K562 (cell line): ENCODE results near the gene BMP2K. TPM values are rescaled to one million over a fixed set of nuclear protein-coding genes. Genes with fewer than 3 reads are reported as not detected.

ENCODE experiments used
- CBFA2T2 ChIP-seq: fragments of 450-650 bp; conservative IDR thresholded peaks from 2 replicates; pipeline ENCODE4 v1.6.1; 2017; ENCODE audit warnings: mild to moderate bottlenecking
- E2F3 ChIP-seq: fragments of 250-450 bp; sonication (Bioruptor Pico); IDR thresholded peaks from 2 replicates; pipeline ENCODE4 v1.4.0; 2020; ENCODE audit warnings: mild to moderate bottlenecking
- MYNN ChIP-seq, 2 experiments: sonication (generic); formaldehyde crosslinking in 1 of 2; IDR thresholded peaks; 2 replicates each; pipeline versions ENCODE4 v1.5.0 to v1.6.1; 2016 to 2020; ENCODE audit warnings: antibody characterized with exemption in 1 of 2, missing genetic modification reagents in 1 of 2
- PML ChIP-seq: IDR thresholded peaks from 2 replicates; pipeline ENCODE4 v1.6.1; 2012; ENCODE audit warnings: low read length, inconsistent platforms
- PTRF ChIP-seq: fragments of 450-650 bp; IDR thresholded peaks from 2 replicates; pipeline ENCODE4 v1.6.1; 2016; ENCODE audit warnings: mild to moderate bottlenecking, missing genetic modification characterization, missing compliant biosample characterization
- RBM39 ChIP-seq: fragments of 200-400 bp; formaldehyde crosslinking; optimal IDR thresholded peaks from 2 replicates; pipeline ENCODE3; 2018; ENCODE audit warnings: low read depth, low read length
- RCOR1 ChIP-seq, 2 experiments: IDR thresholded peaks; 2 replicates each; pipeline ENCODE4 v1.6.1; 2012; ENCODE audit warnings: low read depth in 2 of 2, low read length in 2 of 2, borderline replicate concordance in 1 of 2, improper control_type of control experiment in 1 of 2
- RUNX1 ChIP-seq: sonication (generic); IDR thresholded peaks from 2 replicates; pipeline ENCODE4 v1.6.1; 2016; ENCODE audit warnings: antibody characterized with exemption, low read depth
- SMAD2 ChIP-seq: fragments of 150-350 bp; IDR thresholded peaks from 2 replicates; pipeline ENCODE4 v1.6.1; 2014; ENCODE audit warnings: low read depth, mild to moderate bottlenecking, low read length
- ZNF175 ChIP-seq: fragments of 200-800 bp; sonication (Bioruptor generic); IDR thresholded peaks from 2 replicates; pipeline ENCODE4 v1.6.1; 2016; ENCODE audit warnings: low read depth, mild to moderate bottlenecking, missing genetic modification characterization, missing compliant biosample characterization
- ZNF239 ChIP-seq: fragments of 250-450 bp; sonication (Bioruptor Pico); IDR thresholded peaks from 2 replicates; pipeline ENCODE4 v1.4.0; 2020; ENCODE audit warnings: mild to moderate bottlenecking
- polyA plus RNA-seq, 8 experiments: library from polyadenylated mRNA; depleted of rRNA in 4 of 8; stranded (reverse) in 5 of 8; unstranded in 3 of 8; fragments of >200 nt; fragmentation: Nextera tagmentation in 2 of 8; fragmentation: Illumina TruSeq in 1 of 8; extraction: Ambion mirVana in 2 of 8; extraction: Trizol in 1 of 8; gene quantifications; 2 replicates each; pipeline versions ENCODE4 v1.2.1 to v1.2.3, GENCODE V29; 2011 to 2014; ENCODE audit warnings: inconsistent platforms in 1 of 8, missing spikeins in 1 of 8
- total RNA-seq, 7 experiments: library from RNA; depleted of rRNA in 6 of 7; stranded (reverse); fragments of >200 nt in 6 of 7; fragmentation: Illumina TruSeq in 2 of 7; extraction: Trizol in 2 of 7; gene quantifications; 2 replicates each; pipeline versions ENCODE4 v1.2.1 to v1.2.3, GENCODE V29; 2011 to 2021; ENCODE audit warnings: low replicate concordance in 1 of 7
- TF ChIP-seq, protein P1 (sequence below): sonication (generic); formaldehyde crosslinking; IDR thresholded peaks from 2 replicates; pipeline ENCODE4 v1.8.0; 2023; ENCODE audit warnings: mild to moderate bottlenecking, missing genetic modification reagents
- TF ChIP-seq, protein P2 (sequence below), 2 experiments: fragments of 450-650 bp; IDR thresholded peaks; 2 replicates each; pipeline ENCODE4 v1.6.1; 2016; ENCODE audit warnings: mild to moderate bottlenecking in 2 of 2, borderline replicate concordance in 1 of 2, low read depth in 1 of 2, moderate library complexity in 1 of 2
- TF ChIP-seq, protein P3 (sequence below): fragments of 250-450 bp; sonication (Bioruptor Pico); IDR thresholded peaks from 2 replicates; pipeline ENCODE4 v1.8.0; 2021; ENCODE audit warnings: moderate library complexity, mild to moderate bottlenecking, inconsistent platforms
- TF ChIP-seq, protein P4 (sequence below): sonication (generic); formaldehyde crosslinking; IDR thresholded peaks from 2 replicates; pipeline ENCODE4 v1.8.1; 2022; ENCODE audit warnings: missing genetic modification reagents

Gene BMP2K
- total and polyA plus RNA-seq, 9 of the 15 experiments (the other 6 are each of a cell fraction or from before 2014, with no cell fraction given): 17.0 to 217 (median 104) TPM

DNA sequence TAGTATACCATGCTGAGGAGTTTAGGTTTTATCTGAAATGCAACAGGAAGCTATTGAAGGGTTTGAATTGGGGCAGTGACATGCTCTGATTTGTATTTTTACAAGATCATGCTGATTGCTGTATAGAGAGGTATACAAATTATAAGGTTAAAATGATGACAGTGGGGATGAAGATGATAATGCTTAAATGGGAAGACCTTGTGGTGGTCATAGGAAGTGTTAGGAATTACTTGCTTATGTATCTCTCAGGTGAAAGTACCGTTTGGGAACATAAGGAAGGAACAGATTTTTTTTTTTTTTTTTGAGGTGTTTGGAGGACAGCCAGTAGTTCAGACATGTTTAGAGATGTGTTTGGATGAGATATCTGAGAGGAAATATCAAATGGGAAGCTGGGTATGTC is 5.0 kb downstream of the BMP2K start (continued):
- TF ChIP-seq, protein P1, sequence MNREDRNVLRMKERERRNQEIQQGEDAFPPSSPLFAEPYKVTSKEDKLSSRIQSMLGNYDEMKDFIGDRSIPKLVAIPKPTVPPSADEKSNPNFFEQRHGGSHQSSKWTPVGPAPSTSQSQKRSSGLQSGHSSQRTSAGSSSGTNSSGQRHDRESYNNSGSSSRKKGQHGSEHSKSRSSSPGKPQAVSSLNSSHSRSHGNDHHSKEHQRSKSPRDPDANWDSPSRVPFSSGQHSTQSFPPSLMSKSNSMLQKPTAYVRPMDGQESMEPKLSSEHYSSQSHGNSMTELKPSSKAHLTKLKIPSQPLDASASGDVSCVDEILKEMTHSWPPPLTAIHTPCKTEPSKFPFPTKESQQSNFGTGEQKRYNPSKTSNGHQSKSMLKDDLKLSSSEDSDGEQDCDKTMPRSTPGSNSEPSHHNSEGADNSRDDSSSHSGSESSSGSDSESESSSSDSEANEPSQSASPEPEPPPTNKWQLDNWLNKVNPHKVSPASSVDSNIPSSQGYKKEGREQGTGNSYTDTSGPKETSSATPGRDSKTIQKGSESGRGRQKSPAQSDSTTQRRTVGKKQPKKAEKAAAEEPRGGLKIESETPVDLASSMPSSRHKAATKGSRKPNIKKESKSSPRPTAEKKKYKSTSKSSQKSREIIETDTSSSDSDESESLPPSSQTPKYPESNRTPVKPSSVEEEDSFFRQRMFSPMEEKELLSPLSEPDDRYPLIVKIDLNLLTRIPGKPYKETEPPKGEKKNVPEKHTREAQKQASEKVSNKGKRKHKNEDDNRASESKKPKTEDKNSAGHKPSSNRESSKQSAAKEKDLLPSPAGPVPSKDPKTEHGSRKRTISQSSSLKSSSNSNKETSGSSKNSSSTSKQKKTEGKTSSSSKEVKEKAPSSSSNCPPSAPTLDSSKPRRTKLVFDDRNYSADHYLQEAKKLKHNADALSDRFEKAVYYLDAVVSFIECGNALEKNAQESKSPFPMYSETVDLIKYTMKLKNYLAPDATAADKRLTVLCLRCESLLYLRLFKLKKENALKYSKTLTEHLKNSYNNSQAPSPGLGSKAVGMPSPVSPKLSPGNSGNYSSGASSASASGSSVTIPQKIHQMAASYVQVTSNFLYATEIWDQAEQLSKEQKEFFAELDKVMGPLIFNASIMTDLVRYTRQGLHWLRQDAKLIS: no peak
- TF ChIP-seq PTRF (tag) (no peak), RBM39 (no peak), ZNF175 (CRISPR knock-in tag) (no peak), MYNN (IDR thresholded peaks at IDR 0.05) (peak; percentile 11; the same call in 1 of the 2 replicates), MYNN (CRISPR knock-in tag; IDR thresholded peaks at IDR 0.05) (no peak), RUNX1 (no peak), CBFA2T2 (peak; percentile 27; the same call in 1 of the 2 replicates), PML (peak; percentile 16; the same call in 1 of the 2 replicates), SMAD2 (no peak), RCOR1 (IDR thresholded peaks at IDR 0.05; ENCODE audit: borderline replicate concordance in 1 of 2, low read depth in 2 of 2, low read length in 2 of 2) (peak in 1 of 2 experiments; percentile 47; a peak in 1 of 4 replicates), ZNF239 (CRISPR knock-in tag) (no peak), E2F3 (CRISPR knock-in tag) (no peak)
- TF ChIP-seq, protein P2, sequence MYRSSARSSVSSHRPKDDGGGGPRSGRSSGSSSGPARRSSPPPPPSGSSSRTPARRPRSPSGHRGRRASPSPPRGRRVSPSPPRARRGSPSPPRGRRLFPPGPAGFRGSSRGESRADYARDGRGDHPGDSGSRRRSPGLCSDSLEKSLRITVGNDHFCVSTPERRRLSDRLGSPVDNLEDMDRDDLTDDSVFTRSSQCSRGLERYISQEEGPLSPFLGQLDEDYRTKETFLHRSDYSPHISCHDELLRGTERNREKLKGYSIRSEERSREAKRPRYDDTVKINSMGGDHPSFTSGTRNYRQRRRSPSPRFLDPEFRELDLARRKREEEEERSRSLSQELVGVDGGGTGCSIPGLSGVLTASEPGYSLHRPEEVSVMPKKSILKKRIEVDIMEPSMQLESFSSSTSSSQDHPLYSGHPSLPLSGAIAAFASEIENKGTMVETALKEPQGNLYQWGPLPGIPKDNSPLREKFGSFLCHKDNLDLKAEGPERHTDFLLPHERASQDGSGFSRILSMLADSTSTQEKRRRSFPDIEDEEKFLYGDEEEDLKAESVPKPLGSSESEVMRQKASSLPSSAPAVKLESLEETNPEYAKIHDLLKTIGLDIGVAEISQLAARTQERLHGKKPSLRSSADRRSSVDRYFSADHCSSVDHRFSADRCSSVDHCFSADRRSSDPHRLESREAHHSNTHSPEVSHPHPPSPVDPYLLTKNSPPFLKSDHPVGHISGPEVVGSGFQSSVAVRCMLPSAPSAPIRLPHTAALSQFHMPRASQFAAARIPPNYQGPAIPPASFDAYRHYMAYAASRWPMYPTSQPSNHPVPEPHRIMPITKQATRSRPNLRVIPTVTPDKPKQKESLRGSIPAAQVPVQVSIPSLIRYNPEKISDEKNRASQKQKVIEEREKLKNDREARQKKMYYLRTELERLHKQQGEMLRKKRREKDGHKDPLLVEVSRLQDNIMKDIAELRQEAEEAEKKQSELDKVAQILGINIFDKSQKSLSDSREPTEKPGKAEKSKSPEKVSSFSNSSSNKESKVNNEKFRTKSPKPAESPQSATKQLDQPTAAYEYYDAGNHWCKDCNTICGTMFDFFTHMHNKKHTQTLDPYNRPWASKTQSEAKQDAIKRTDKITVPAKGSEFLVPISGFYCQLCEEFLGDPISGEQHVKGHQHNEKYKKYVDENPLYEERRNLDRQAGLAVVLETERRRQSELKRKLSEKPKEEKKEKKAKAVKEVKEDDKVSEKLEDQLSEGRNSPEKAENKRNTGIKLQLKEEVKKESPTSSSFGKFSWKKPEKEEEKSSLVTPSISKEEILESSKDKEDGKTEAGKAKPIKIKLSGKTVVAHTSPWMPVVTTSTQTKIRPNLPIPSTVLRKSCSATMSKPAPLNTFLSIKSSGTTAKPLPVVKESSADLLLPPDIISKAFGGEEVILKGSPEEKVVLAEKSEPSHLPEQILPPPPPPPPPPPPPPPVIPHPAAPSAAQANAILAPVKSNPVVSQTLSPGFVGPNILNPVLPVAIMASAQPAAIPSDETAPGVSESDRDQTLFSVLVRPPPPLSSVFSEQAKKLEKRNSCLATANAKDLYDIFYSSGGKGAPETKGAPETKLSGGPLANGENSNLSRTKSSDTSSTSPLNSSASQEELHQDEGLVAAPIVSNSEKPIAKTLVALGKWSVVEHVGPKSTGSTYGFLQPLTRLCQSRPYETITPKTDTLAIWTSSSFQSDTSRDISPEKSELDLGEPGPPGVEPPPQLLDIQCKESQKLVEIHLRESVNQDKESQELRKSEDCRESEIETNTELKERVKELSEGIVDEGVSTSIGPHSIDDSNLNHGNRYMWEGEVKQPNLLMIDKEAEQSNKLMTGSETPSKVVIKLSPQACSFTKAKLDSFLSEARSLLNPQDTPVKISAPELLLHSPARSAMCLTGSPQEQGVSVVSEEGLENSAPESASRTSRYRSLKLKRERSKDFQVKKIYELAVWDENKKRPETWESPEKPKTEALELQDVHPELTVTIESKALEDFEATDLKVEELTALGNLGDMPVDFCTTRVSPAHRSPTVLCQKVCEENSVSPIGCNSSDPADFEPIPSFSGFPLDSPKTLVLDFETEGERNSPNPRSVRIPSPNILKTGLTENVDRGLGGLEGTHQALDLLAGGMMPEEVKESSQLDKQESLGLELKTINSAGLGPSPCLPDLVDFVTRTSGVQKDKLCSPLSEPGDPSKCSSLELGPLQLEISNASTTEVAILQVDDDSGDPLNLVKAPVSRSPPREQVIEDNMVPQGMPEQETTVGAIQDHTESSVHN (IDR thresholded peaks at IDR 0.05; ENCODE audit: borderline replicate concordance in 1 of 2, low read depth in 1 of 2): no peak
- TF ChIP-seq, protein P3, sequence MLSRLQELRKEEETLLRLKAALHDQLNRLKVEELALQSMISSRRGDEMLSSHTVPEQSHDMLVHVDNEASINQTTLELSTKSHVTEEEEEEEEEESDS (CRISPR knock-in tag): no peak
- TF ChIP-seq, protein P4, sequence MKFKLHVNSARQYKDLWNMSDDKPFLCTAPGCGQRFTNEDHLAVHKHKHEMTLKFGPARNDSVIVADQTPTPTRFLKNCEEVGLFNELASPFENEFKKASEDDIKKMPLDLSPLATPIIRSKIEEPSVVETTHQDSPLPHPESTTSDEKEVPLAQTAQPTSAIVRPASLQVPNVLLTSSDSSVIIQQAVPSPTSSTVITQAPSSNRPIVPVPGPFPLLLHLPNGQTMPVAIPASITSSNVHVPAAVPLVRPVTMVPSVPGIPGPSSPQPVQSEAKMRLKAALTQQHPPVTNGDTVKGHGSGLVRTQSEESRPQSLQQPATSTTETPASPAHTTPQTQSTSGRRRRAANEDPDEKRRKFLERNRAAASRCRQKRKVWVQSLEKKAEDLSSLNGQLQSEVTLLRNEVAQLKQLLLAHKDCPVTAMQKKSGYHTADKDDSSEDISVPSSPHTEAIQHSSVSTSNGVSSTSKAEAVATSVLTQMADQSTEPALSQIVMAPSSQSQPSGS (CRISPR knock-in tag): no peak
